HG02588 (cell line): ENCODE measurements around the gene GPR162.
"Not testable (repeated sequence)": the region's sequence is repeated elsewhere in the genome, so short reads cannot be mapped to it uniquely, and the experiment has no call there.

Source experiments
- ATAC-seq: cut with Tn5 transposase; IDR thresholded peaks from one replicate; pipeline ENCODE4 v1.9.1; 2021; ENCODE audit warnings: mild to moderate bottlenecking, moderate library complexity; ENCODE audit not compliant: unreplicated experiment

GPR162 gene

GRCh38 chr12:6871052-6871957 lies 49.7 kb downstream of the GPR162 start:
- no peak for ATAC-seq

GRCh38 chr12:6872073-6873048 lies 50.7 kb downstream of the GPR162 start:
- peak; percentile 32 for ATAC-seq

- peak; percentile 78 for ATAC-seq
Measured at GRCh38 chr12:6873094-6874014, 51.7 kb downstream of the GPR162 start, which contains the start of gene SPSB2. TSS of gene SPSB2 (minus strand) at chr12:6873303. CDS start at chr12:6872901, 402 bp downstream.

GRCh38 chr12:6874015-6874368 lies 52.4 kb downstream of the GPR162 start:
- ATAC-seq, result not testable (repeated sequence)
